Measurements from ENCODE around the gene SLC7A4. TPM values are rescaled to one million over a fixed set of nuclear protein-coding genes. Genes with fewer than 3 reads are reported as not detected.

Gene SLC7A4
- total and polyA plus RNA-seq, 10 of the 15 experiments (the other 5 are each of a cell fraction or from before 2014, with no cell fraction given) = 0.06 to 0.25 (median 0.14) TPM; not detected in 6

- TF ChIP-seq WRNIP1 (IDR thresholded peaks at IDR 0.05; ENCODE audit: borderline replicate concordance, low read depth, low read length) (no peak), CHD2 (IDR thresholded peaks at IDR 0.05; ENCODE audit: borderline replicate concordance, low read depth, low read length) (no peak)
Observed at GRCh38 chr22:21012446-21013407, 19.6 kb downstream of the SLC7A4 start (continued).

GRCh38 chr22:21010426-21011113, 21.8 kb downstream of the SLC7A4 start:
- no peaks in the 10 kb centered on the region for H3K9me3 ChIP-seq (replicated peaks; ENCODE audit: control insufficient read depth, insufficient read depth, low read length)
- ChIA-PET RAD21 (ENCODE audit: unreplicated experiment) (no interaction called here), POLR2A (no interaction called here), SMC1A (ENCODE audit: uncharacterized antibody, unreplicated experiment) (no interaction called here), CTCF (no interaction called here)
- intact Hi-C loops (cut with micrococcal nuclease; ENCODE audit: unreplicated experiment) (no loop called here), in situ Hi-C loops (cut with MboI) (no loop called here)
- H3K36me3 ChIP-seq (ENCODE audit: control insufficient read depth in 2 of 2, insufficient read depth in 2 of 2, low read length in 1 of 2) = no peaks in the 10 kb centered on the region
- TF ChIP-seq WRNIP1 (IDR thresholded peaks at IDR 0.05; ENCODE audit: borderline replicate concordance, low read depth, low read length) (no peak), FOXK2 (IDR thresholded peaks at IDR 0.05) (no peak), POLR2AphosphoS5 (IDR thresholded peaks at IDR 0.05; ENCODE audit: low read length) (no peak), RB1 (IDR thresholded peaks at IDR 0.05; ENCODE audit: borderline replicate concordance) (no peak), TCF12 (IDR thresholded peaks at IDR 0.05; ENCODE audit: low read depth, low read length) (no peak), STAT3 (IDR thresholded peaks at IDR 0.05; ENCODE audit: low read depth, low read length) (no peak), MYC (IDR thresholded peaks at IDR 0.05; ENCODE audit: insufficient read depth, insufficient read length, insufficient replicate concordance, low read length, severe bottlenecking) (no peak), E4F1 (IDR thresholded peaks at IDR 0.05; ENCODE audit: borderline replicate concordance, partially characterized antibody) (no peak), ZNF592 (IDR thresholded peaks at IDR 0.05) (no peak), SREBF2 (IDR thresholded peaks at IDR 0.05; ENCODE audit: low read length) (no peak), GABPA (IDR thresholded peaks at IDR 0.05; ENCODE audit: low read depth) (no peak)
- DNase-seq (ENCODE audit: low read depth, low spot score) (no peak), FAIRE-seq (no peak), ATAC-seq (no peak)
- 30% methylated on average over 3 of the region's 3 CpGs for WGBS (ENCODE audit: insufficient coverage, insufficient replicate concordance, low lambda C conversion rate, missing lambda C conversion rate)
- no peak overlapping the region for H2AFZ ChIP-seq (ENCODE audit: control insufficient read depth, low read depth, low read length)
- H3K27ac ChIP-seq (ENCODE audit: control insufficient read depth, insufficient read depth) = no peak overlapping the region
- H4K20me1 ChIP-seq (ENCODE audit: control insufficient read depth, insufficient read depth) = no peaks in the 10 kb centered on the region
- peaks cover 7% of the 10 kb centered on the region for H3K4me1 ChIP-seq (ENCODE audit: control insufficient read depth, insufficient read depth, low read length)
- H3K27me3 ChIP-seq (replicated peaks in 1 of 2; ENCODE audit: control insufficient read depth in 2 of 2, insufficient read depth in 2 of 2, low read length in 1 of 2) = no peaks in the 10 kb centered on the region; a peak in 1 of 4 replicates
- BruUV-seq (replicated peaks) = no TSS peak
- H3K79me2 ChIP-seq (ENCODE audit: control insufficient read depth, insufficient read depth, low read length) = no peaks in the 10 kb centered on the region
- H3K4me2 ChIP-seq (ENCODE audit: control insufficient read depth, insufficient read depth) = no peak overlapping the region
- no peak overlapping the region for H3K9ac ChIP-seq (ENCODE audit: control insufficient read depth, insufficient read depth, low read length)
- no peak overlapping the region for H3K4me3 ChIP-seq

All from GM12878 (cell line).